ENCODE measurements around the gene GALNT5. TPM values are rescaled to one million over a fixed set of nuclear protein-coding genes. Genes with fewer than 3 reads are reported as not detected.
"Not testable (repeated sequence)": the region's sequence is repeated elsewhere in the genome, so short reads cannot be mapped to it uniquely, and the experiment has no call there.

Gene GALNT5
- total RNA-seq, 1 experiment from 2014 or later = 0.08 TPM

DNA sequence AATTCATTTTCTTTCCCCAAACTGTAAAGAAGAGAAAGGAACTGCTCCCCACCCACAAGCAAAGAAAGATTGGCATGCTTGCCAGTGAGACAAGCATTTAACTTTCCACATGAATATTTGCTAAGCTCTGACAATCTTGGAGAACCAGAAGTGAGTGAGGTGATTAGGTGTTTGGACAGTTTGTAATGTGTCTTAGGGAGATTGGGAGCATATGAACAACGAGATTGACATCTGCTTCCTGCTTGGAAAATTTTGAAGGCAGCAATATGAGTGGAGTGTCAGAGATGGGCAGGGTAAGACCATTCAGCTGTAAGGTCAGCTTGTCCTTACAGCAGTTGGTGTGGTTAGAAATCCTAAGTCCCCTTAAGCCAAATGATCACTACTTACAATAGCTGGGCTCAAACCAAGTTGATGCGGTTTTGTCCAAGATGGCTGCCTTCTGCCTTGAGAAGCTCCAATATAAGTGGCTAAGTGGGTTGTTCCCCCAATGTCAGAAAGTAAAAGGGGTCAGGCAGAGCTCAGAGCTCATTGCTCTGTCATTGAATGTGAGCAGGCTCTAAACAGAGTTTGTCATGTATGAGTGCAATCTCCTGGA, 36.0 kb upstream of the GALNT5 start:
- Histone ChIP-seq H3K4me1 (ENCODE audit: control insufficient read depth, insufficient read depth, low read length) (no peaks in the 10 kb centered on the region), H3K4me3 (ENCODE audit: low read depth in 2 of 2, low read length in 2 of 2) (no peak overlapping the region), H3K27me3 (ENCODE audit: control insufficient read depth, insufficient read depth, low read length) (no peaks in the 10 kb centered on the region), H3K27ac (ENCODE audit: low read length) (no peak overlapping the region), H3K36me3 (ENCODE audit: control insufficient read depth, insufficient read depth, low read length) (no peaks in the 10 kb centered on the region), H3K9me3 (ENCODE audit: control insufficient read depth, insufficient read depth, low read depth, low read length) (no peaks in the 10 kb centered on the region)
- ChIA-PET POLR2A (no interaction called here), CTCF (no interaction called here)
- no TSS peak for BruUV-seq (replicated peaks)
- ATAC-seq (no peak), DNase-seq (ENCODE audit: low read depth, low spot score) (no peak)
- TF ChIP-seq, protein P1, sequence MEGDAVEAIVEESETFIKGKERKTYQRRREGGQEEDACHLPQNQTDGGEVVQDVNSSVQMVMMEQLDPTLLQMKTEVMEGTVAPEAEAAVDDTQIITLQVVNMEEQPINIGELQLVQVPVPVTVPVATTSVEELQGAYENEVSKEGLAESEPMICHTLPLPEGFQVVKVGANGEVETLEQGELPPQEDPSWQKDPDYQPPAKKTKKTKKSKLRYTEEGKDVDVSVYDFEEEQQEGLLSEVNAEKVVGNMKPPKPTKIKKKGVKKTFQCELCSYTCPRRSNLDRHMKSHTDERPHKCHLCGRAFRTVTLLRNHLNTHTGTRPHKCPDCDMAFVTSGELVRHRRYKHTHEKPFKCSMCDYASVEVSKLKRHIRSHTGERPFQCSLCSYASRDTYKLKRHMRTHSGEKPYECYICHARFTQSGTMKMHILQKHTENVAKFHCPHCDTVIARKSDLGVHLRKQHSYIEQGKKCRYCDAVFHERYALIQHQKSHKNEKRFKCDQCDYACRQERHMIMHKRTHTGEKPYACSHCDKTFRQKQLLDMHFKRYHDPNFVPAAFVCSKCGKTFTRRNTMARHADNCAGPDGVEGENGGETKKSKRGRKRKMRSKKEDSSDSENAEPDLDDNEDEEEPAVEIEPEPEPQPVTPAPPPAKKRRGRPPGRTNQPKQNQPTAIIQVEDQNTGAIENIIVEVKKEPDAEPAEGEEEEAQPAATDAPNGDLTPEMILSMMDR (IDR thresholded peaks at IDR 0.05) = no peak
- TF ChIP-seq SIN3A (IDR thresholded peaks at IDR 0.05; ENCODE audit: borderline replicate concordance, insufficient read depth, low read depth, low read length) (no peak), POLR2AphosphoS5 (IDR thresholded peaks at IDR 0.05; ENCODE audit: low read depth, low read length) (no peak), TCF7L2 (IDR thresholded peaks at IDR 0.05; ENCODE audit: low read depth, low read length) (no peak)
- TF ChIP-seq, protein P2, sequence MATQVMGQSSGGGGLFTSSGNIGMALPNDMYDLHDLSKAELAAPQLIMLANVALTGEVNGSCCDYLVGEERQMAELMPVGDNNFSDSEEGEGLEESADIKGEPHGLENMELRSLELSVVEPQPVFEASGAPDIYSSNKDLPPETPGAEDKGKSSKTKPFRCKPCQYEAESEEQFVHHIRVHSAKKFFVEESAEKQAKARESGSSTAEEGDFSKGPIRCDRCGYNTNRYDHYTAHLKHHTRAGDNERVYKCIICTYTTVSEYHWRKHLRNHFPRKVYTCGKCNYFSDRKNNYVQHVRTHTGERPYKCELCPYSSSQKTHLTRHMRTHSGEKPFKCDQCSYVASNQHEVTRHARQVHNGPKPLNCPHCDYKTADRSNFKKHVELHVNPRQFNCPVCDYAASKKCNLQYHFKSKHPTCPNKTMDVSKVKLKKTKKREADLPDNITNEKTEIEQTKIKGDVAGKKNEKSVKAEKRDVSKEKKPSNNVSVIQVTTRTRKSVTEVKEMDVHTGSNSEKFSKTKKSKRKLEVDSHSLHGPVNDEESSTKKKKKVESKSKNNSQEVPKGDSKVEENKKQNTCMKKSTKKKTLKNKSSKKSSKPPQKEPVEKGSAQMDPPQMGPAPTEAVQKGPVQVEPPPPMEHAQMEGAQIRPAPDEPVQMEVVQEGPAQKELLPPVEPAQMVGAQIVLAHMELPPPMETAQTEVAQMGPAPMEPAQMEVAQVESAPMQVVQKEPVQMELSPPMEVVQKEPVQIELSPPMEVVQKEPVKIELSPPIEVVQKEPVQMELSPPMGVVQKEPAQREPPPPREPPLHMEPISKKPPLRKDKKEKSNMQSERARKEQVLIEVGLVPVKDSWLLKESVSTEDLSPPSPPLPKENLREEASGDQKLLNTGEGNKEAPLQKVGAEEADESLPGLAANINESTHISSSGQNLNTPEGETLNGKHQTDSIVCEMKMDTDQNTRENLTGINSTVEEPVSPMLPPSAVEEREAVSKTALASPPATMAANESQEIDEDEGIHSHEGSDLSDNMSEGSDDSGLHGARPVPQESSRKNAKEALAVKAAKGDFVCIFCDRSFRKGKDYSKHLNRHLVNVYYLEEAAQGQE (IDR thresholded peaks at IDR 0.05; ENCODE audit: insufficient read depth in 1 of 2, low read depth in 2 of 2, low read length in 1 of 2) = no peak
- in situ Hi-C loops (cut with HindIII; ENCODE audit: low pct_unique_long_range_greater_than_20kb, low sequenced_read_pairs) (no loop called here), intact Hi-C loops (cut with micrococcal nuclease; ENCODE audit: unreplicated experiment) (no loop called here)

DNA sequence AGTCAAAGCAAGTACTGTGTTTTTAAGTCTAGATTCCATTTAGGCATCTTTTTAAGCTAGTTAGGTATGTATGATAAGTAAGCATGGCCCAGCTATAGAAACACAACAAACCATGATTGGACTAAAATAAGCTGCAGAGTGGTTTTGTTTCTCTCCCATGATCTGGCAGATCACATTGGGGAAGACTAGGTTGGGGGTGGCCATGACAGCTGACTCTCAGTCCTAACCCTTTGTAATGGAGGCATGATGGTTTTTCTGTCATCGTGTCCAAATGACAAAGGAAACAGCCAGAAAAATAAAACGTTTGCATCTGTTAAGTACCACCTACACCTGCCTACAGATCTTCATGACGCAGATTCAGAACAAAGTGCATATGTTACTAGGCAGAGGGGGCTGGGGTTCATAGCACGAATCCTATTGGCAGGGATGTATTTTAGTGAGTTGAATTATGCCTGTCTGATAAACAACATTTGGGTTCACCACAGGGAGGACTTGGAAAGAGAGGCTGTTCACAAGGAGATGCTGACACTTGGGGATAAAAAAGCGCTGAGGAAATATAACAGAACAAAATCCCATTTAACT, 33.8 kb upstream of the GALNT5 start:
- POLR2A ChIA-PET = no interaction called here
- in situ Hi-C loops (cut with HindIII; ENCODE audit: low pct_unique_long_range_greater_than_20kb, low sequenced_read_pairs) (no loop called here), intact Hi-C loops (cut with micrococcal nuclease; ENCODE audit: unreplicated experiment) (no loop called here)

DNA sequence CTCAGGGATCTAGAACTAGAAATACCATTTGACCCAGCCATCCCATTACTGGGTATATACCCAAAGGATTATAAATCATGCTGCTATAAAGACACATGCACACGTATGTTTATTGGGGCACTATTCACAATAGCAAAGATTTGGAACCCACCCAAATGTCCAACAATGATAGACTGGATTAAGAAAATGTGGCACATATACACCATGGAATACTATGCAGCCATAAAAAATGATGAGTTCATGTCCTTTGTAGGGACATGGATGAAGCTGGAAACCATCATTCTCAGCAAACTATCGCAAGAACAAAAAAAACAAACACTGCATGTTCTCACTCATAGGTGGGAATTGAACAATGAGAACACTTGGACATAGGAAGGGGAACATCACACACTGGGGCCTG, 33.1 kb upstream of the GALNT5 start:
- CTCF ChIA-PET; H3K27me3 ChIP-seq (ENCODE audit: control insufficient read depth, insufficient read depth, low read length); DNase-seq (ENCODE audit: low read depth, low spot score); in situ Hi-C loops (cut with HindIII; ENCODE audit: low pct_unique_long_range_greater_than_20kb, low sequenced_read_pairs); H3K4me3 ChIP-seq (ENCODE audit: low read depth in 2 of 2, low read length in 2 of 2); H3K4me1 ChIP-seq (ENCODE audit: control insufficient read depth, insufficient read depth, low read length); intact Hi-C loops (cut with micrococcal nuclease; ENCODE audit: unreplicated experiment); POLR2A ChIA-PET; BruUV-seq (replicated peaks); H3K27ac ChIP-seq (ENCODE audit: low read length); H3K9me3 ChIP-seq (ENCODE audit: control insufficient read depth, insufficient read depth, low read depth, low read length); ATAC-seq; H3K36me3 ChIP-seq (ENCODE audit: control insufficient read depth, insufficient read depth, low read length): not testable (repeated sequence)

More for the DNA sequence above, 33.8 kb upstream of the GALNT5 start:
- TF ChIP-seq SIN3A (IDR thresholded peaks at IDR 0.05; ENCODE audit: borderline replicate concordance, insufficient read depth, low read depth, low read length) (no peak), TCF7L2 (IDR thresholded peaks at IDR 0.05; ENCODE audit: low read depth, low read length) (no peak), POLR2AphosphoS5 (IDR thresholded peaks at IDR 0.05; ENCODE audit: low read depth, low read length) (no peak)
- TF ChIP-seq, protein P2 (IDR thresholded peaks at IDR 0.05; ENCODE audit: insufficient read depth in 1 of 2, low read depth in 2 of 2, low read length in 1 of 2) = no peak
- TF ChIP-seq, protein P1 (IDR thresholded peaks at IDR 0.05) = no peak
- Histone ChIP-seq H3K4me1 (ENCODE audit: control insufficient read depth, insufficient read depth, low read length) (no peaks in the 10 kb centered on the region), H3K4me3 (ENCODE audit: low read depth in 2 of 2, low read length in 2 of 2) (no peak overlapping the region), H3K27me3 (ENCODE audit: control insufficient read depth, insufficient read depth, low read length) (no peaks in the 10 kb centered on the region), H3K9me3 (ENCODE audit: control insufficient read depth, insufficient read depth, low read depth, low read length) (no peaks in the 10 kb centered on the region), H3K36me3 (ENCODE audit: control insufficient read depth, insufficient read depth, low read length) (no peaks in the 10 kb centered on the region), H3K27ac (ENCODE audit: low read length) (no peak overlapping the region)
- no peak for ATAC-seq
- no TSS peak for BruUV-seq (replicated peaks)
- CTCF ChIA-PET = no interaction called here
- DNase-seq (ENCODE audit: low read depth, low spot score) = no peak

Data from Panc1 (cell line).